Measurements from ENCODE around the gene STX8.
"Not testable (repeated sequence)": the region's sequence is repeated elsewhere in the genome, so short reads cannot be mapped to it uniquely, and the experiment has no call there.

The STX8 gene

DNA sequence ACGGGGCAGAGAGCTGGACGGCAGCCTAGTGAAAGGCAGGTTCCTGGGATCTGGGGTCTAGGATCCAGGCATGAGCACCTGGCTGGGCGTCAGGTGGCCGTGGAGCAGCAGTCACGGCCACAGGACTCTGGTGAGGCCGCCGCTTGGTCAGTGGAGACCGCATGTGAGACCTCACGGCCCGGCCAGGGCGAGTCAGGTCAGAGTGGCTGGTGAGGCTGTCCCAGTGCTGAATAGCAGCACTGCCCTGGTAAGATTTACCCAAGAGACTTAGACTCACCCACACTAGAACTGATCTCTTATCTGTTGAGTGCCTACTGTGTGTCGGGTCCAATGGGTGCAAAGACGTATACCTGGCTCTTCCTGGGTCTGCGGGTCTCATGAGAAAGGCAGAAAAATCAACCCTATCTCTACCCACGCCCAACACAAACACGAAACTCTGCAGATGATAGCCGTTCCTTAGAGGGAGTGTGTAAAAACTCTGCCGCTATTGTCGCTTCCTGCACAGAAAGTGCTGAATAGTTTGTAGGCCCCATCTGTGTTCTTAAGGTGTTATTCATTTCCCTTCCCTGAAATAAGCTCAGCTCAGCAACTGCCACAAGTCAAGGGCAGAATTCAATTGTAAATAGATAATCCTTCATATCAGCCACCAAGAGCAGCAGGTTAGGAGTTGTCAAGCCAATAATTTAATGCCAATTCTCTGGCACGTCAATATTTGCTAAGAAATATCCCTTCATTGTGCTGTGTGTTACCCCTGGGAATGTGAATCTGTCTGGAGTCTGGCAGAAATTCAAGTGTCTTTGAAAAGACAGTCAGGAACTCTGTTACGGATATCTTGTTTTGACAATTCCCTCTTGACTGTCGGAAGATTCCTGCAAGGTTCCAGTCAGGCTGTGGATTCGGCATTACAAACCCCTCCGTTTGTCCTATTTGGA lies 314.3 kb downstream of the STX8 start:
- TF ChIP-seq ZFX (IDR thresholded peaks at IDR 0.05; ENCODE audit: borderline replicate concordance): no peak
- TF ChIP-seq, protein P1, sequence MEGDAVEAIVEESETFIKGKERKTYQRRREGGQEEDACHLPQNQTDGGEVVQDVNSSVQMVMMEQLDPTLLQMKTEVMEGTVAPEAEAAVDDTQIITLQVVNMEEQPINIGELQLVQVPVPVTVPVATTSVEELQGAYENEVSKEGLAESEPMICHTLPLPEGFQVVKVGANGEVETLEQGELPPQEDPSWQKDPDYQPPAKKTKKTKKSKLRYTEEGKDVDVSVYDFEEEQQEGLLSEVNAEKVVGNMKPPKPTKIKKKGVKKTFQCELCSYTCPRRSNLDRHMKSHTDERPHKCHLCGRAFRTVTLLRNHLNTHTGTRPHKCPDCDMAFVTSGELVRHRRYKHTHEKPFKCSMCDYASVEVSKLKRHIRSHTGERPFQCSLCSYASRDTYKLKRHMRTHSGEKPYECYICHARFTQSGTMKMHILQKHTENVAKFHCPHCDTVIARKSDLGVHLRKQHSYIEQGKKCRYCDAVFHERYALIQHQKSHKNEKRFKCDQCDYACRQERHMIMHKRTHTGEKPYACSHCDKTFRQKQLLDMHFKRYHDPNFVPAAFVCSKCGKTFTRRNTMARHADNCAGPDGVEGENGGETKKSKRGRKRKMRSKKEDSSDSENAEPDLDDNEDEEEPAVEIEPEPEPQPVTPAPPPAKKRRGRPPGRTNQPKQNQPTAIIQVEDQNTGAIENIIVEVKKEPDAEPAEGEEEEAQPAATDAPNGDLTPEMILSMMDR (IDR thresholded peaks at IDR 0.05): no peak
- no peak overlapping the region for H3K27ac ChIP-seq

DNA sequence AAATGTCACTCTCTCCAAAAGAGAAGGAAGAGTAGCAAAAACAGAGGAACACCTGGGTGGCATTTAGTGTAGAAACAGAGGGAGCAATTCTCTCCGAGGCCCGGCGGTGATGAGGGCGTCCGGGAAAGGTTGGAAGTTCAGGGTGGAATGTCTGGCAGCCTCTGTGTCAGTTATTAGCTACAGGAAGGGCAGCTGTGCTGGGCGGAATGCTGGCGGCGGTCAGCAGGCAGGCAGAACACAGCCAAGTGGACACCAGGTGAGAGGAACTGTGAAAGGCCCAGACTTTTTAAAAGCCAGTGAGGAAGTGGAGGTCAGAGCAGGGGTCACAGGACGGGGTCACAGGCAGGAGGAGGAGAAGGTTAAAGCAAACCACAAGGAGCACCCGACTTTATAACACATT lies 316.2 kb downstream of the STX8 start:
- TF ChIP-seq, protein P1 (IDR thresholded peaks at IDR 0.05): no peak
- TF ChIP-seq ZFX (IDR thresholded peaks at IDR 0.05; ENCODE audit: borderline replicate concordance): no peak
- no peak overlapping the region for H3K27ac ChIP-seq

DNA sequence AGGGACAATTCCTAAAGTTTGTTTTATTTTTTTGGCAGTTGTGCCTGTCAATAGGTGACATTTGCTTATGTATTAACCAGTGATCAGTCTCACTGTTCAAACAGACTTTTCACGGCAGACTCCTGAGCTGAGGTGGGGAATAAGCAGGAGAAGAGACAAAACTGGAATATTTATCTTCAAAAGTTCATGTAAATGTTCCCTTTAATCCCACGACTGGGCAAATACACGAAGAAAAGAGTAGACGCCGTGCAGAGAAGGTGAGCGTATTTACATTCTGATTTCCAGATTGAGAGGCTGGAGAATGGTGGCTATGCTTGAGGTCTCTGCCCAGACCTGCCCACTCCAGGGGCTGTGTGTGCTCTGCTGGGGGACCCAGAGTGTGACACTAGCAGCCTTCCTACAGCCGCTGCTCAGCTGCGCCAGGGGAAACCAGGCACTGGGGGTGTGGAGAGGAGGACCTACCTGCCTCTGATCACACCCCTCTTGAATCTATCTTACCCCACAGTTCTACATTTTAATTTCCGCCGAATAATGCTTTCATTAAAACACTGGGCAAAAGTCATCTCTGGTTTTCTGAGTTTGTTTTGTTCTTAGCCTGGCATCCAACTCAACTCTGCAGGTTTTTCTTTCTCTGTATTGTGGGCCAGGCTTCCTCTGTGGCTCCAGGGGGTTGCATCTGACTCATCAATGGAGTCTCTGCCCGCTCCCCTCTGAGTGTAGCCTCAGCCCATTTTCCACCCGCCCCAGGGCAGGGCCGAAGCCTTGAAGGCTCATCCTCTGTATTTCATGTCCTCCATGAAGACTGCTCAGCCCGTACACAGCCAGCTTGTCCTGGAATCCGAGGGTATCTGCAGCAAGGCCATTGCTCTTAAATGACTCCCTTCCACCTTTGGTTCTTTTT lies 317.3 kb downstream of the STX8 start:
- no peak overlapping the region for H3K27ac ChIP-seq
- TF ChIP-seq ZFX (IDR thresholded peaks at IDR 0.05; ENCODE audit: borderline replicate concordance): no peak
- TF ChIP-seq, protein P1 (IDR thresholded peaks at IDR 0.05): no peak

DNA sequence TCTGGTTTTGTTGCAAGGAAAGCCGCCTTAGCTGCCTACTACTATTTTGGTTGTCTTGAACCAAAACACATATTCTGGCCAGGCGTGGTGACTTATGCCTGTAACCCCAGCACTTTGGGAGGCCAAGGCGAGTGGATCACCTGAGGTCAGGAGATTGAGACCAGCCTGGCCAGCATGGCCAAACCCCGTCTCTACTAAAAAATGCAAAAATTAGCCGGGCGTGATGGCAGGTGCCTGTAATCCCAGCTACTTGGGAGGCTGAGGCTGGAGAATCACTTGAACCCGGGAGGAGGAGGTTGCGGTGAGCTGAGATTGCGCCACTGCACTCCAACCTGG lies 318.0 kb downstream of the STX8 start:
- not testable (repeated sequence) for H3K27ac ChIP-seq

DNA sequence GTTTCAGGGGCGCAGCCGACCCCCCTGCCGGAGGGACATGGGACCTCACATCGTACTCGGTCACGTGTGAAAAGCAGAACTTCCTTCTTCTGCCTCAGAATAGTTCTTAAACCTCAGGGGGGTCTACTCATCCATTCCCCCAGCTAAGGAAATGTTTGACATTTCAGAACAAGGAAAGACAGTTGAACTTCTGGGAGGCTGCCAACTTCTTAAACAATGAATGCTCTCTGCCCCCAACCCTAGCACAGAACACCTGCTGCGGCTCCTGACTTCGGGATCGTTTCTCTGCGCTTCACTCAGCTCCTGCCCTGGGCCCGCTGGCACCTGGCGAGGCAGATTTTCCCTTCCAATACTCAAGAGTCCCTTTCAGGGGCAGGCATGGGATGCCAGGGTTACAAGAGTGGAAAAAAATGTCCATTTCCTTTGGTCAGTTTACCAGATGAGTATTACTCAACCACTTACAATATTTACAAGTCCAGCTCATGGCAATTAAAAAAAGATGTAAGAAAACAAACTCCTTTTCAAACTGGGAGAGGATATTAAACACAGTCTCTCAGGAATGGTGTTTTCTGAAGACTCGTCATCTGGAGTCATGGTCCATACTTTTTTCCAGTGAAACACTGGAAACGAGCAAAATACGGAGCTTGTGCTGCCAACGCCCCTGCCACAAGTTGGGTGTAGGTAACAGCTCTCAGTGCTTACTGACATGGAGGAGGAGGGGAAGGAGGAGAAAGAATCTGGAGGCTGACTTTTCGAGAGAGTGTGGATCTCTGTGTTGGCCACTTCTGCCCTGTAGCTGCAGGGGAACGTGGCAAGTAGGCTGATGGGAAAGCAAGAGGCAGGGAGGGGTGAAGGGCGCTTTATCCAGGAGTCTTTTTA lies 318.6 kb downstream of the STX8 start:
- no peak for TF ChIP-seq ZFX (IDR thresholded peaks at IDR 0.05; ENCODE audit: borderline replicate concordance)
- TF ChIP-seq, protein P1 (IDR thresholded peaks at IDR 0.05): no peak
- H3K27ac ChIP-seq: no peak overlapping the region

DNA sequence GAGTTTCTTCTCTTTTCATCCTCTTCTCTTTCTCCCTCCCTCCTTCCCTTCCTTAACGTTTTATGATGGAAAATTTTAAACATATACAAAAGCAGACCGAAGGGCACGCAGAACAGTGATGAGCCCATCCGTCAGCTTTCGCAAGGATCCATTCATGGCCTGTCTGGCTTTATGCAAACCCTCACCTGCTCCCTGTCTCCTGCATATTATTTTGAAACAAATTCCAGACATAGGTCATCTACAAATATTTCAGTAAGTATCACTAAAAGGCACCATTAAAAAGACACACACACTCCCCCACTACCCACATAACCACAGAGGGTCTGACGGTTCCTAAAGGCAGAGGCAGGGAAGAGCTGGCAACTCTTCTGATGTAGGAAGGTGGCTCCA lies 319.3 kb downstream of the STX8 start:
- H3K27ac ChIP-seq: no peak overlapping the region
- TF ChIP-seq, protein P1 (IDR thresholded peaks at IDR 0.05): no peak
- no peak for TF ChIP-seq ZFX (IDR thresholded peaks at IDR 0.05; ENCODE audit: borderline replicate concordance)

DNA sequence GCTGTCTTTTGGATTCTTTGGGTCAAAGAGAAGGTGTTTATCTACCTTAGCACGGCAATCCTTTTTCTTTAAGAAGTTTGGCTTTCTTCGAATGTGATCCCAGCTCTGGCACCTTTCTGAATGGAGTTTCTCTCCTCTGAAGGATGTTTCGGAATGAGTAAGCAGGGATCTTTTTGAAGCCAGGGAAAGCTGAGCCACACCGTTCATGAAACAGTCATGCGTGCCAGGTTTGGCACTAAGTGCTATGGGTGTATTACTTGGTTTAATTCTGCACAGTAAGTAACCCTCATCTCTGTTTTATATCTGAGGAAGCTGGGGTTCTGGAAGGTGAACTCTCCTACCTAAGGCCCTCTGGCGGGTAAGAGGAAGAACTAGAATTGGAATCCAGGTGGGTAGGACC lies 319.8 kb downstream of the STX8 start:
- no peak overlapping the region for H3K27ac ChIP-seq
- TF ChIP-seq, protein P1 (IDR thresholded peaks at IDR 0.05): no peak
- no peak for TF ChIP-seq ZFX (IDR thresholded peaks at IDR 0.05; ENCODE audit: borderline replicate concordance)

Measured in 22Rv1 (cell line).